CD1c-positive myeloid dendritic cell (primary cell): ENCODE data around the gene PPA1.
"Not testable (repeated sequence)": the region's sequence is repeated elsewhere in the genome, so short reads cannot be mapped to it uniquely, and the experiment has no call there.

ENCODE experiments used
- DNase-seq: peaks from one replicate; pipeline ENCODE4 v3.0.0-alpha.2; 2016; ENCODE audit errors: extremely low spot score

The PPA1 gene

DNA sequence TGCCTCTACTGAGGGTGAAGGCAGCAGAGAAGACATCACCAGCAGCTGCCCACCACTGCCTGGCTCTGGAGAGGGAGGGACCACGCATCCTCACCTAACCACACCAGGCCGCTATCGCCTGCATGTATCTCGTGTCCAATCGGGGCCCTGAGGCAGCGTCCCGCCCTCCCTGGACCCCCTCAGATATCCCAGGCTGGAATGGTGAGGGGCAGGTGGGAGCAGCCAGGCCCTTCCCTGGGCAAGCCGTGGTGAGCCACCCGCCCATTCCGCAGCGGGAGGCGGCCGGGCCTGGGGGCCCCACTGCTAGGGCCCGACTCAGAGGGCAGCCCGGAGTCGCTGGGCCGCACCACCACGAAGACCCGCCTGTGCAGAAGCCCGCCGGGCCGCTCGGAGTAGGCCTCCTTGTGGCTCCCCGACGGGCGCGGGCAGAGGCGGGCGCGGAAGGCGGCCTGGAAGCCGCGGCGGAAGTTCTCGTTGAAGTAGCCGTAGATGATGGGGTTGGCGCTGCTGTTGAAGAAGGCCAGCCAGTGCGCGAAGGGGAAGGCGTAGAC, 21.6 kb upstream of the PPA1 start:
- DNase-seq: peak; percentile 33

DNA sequence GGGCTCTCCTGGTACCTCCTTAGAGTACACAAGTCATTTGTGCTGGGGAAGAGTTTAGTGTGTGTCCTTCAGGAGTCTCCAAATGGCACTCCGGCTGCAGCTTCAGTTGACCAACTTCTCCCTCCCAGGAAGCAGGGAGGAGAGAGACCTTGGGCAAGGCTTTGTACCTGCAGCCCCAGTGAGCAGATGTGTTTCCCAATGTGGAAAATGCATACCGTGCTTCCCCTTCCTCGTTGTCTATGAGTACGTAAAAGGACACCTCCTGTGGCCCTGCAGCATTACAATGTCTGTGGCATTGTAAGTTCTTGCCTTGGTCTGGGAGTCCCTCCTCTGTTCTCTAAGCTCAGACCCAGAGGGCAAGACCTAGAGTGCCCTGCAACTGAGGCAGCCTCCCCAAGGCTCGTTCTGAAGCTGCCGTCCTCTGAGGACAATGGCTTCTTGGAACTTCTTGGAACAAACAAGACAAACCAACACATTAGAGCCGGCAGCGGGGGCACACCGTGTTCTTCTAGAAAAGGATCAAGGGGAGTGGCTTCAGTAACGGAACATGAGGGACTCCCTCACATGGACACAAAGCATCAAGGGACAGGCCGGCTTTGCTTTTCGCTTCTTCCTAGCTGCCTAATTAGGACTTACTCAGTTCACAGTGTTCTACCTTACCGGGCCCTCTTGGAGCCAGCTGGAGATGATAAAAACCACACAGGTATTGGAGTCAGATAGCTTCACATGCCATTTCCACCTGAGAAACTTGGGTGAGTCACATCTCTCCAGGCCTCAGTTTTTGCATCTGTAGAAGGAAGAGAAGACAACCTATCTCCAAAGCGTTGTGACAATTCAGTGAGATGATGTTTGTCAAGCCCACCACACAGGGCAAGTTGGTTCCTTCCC, 20.9 kb upstream of the PPA1 start:
- no peak for DNase-seq

DNA sequence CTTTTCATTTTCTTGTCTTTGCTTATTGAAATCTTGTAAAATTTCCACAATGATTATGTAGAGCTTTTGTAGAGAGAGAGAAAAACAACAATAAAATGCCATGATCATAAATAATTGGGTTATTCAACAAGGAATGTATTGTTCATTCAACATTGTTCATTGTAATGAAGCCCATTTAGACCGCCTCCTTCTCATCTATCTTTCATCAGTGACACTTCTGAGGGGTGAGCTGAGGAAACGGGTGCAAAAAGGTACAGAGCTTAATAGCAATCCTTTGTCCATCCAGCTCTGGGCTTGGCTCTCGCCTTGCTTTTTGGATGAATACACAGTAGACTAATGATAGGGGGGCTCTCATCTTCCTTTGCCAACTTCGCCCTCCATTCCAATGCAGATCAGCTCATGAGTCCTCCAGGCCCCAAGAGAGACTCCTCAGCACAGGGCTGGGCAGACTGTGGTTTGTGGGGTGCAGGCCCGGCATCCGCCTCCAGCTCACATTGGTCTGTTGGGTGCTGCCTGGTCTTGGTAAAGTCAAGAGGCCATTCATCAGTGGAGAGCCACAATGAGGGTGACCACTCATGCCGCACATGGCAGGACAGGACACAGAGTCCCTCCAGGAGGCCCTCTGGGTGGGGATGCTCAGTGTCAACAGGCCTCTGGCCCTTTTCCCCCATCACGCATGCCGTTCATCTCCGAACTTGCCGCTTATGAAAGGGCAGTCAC, 17.9 kb upstream of the PPA1 start:
- no peak for DNase-seq

DNA sequence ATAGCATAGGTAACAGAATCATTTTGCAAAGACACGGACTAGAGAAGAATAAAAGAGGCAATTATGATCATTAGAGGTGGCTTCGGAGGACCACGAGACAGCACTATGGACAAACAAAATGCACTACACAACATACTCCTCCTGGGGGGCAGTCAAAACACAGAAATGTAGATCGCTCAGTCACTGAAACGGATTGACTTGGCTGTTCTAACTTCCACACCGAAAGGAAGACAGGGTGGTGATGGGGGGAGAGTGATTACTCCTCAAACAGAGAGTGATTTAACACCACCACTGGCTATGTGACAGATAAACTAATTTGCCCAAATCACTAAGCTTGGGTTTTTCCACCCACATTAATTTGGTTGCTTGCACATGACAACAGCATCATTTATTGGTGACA, 14.1 kb upstream of the PPA1 start:
- no peak for DNase-seq

DNA sequence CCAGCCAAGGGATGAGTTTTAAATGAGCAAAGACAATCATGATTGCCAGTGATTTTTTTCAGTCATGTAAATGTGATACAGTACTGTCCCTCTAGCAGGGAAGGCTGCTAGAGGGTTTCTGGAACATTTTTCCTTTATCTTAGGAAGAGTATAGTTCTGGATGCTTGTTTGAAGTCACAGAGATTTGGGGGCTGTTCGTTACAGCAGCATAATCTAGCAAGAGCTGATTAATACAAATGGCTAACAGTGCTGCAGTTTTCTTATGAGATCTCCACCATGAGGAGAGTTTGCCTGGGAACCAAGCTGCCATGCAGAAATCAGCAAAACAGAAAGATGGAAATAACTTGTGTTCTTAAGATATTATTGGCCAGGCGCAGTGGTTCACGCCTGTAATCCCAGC, 7.9 kb upstream of the PPA1 start:
- DNase-seq: no peak

DNA sequence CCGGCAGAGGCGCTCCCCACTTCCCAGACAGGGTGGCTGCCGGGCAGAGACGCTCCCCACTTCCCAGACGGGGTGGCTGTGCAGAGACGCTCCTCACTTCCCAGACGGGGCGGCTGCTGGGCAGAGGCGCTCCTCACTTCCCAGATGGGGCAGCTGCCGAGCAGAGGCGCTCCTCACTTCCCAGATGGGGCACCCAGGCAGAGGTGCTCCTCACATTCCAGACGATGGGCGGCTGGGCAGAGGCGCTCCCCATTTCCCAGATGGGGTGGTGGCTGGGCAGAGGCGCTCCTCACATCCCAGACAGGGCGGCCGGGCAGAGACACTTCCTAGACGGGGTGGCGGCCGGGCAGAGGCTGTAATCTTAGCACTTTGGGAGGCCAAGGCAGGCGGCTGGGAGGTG, 6.8 kb upstream of the PPA1 start:
- not testable (repeated sequence) for DNase-seq

DNA sequence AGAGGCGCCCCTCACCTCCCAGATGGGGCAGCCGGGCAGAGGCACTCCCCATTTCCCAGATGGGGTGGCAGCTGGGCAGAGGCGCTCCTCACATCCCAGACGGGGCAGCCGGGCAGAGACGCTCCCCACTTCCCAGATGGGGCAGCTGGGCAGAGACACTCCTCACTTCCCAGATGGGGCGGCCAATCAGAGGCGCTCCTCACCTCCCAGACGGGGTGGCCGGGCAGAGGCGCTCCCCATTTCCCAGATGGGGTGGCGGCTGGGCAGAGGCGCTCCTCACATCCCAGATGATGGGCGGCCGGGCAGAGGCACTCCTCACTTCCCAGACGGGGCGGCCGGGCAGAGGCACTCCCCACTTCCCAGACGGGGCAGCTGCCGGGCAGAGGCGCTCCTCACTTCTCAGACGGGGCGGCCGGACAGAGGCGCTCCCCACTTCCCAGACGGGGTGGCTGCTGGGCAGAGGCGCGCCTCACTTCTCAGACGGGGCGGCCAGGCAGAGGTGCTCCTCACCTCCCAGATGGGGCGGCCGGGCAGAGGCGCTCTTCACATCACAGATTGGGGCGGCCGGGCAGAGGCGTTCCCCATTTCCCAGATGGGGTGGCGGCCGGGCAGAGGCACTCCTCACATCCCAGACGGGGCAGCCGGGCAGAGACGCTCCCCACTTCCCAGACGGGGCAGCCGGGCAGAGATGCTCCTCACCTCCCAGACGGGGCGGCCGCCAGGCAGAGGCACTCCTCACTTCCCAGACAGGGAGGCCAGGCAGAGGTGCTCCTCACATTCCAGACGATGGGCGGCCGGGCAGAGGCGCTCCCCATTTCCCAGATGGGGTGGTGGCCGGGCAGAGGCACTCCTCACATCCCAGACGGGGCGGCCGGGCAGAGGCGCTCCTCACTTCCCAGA, 6.1 kb upstream of the PPA1 start:
- not testable (repeated sequence) for DNase-seq

DNA sequence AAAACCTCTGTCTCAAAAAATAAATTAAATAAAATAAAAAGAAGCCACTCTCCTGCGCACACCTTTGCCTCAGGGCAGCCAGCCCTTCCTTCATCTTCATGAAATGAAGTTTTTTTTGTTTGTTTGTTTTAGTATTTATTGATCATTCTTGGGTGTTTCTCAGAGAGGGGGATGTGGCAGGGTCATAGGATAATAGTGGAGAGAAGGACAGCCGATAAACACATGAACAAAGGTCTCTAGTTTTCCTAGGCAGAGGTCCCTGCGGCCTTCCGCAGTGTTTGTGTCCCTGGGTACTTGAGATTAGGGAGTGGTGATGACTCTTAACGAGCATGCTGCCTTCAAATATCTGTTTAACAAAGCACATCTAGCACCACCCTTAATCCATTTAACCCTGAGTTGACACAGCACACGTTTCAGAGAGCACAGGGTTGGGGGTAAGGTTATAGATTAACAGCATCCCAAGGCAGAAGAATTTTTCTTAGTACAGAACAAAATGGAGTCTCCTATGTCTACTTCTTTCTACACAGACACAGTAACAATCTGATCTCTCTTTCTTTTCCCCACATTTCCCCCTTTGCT, 4.8 kb upstream of the PPA1 start:
- not testable (repeated sequence) for DNase-seq

DNA sequence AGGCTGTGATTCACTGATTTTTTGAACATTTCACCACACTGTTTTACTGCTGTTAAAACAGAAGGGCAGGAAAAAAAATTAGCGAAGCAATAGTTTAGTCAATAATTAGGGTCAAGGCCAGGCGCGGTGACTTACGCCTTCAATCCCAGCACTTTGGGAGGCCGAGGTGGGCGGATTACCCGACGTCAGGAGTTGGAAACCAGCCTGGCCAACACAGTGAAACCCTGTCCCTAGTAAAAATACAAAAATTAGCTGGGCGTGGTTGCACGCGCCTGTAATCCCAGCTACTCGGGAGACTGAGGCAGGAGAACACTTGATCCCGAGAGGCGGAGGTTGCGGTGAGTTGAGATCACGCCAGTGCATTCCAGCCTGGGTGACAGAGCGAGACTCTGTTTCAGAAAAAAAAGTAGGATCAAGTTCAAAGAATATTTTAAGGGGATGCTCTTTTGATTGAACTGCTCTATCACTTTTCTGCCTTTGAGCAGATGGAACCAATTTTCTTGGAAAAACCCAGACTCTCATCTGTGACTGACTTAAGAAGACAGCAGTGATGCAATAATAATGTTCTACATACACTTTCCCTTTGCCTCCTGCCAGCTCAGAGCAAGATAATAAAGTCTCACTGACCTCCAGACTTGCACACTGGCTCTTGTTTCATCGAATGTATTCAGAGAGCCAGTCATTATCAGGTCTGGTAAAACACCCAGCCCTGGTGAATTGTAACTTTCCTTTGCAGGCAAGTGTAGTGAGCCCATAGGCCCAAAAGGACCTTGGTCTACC, 1.6 kb upstream of the PPA1 start:
- no peak for DNase-seq

DNA sequence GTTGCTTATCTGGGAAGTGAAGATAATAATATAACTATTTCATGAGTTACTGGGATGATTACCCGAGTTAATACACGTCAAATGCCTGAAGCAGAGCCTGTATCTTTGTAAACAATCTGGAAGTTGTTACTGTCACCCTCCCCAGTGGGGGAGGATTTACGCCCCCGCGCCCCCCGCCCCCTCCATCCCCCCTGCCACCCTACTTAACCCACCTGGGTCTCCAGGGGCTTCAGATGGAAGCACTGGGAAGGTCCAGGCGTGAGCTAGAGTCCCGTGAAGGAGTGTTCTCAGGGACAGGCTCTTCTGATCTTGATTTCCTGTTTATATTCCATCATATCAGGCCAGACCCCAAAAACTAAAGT, 691 bp upstream of the PPA1 start:
- no peak for DNase-seq

DNA sequence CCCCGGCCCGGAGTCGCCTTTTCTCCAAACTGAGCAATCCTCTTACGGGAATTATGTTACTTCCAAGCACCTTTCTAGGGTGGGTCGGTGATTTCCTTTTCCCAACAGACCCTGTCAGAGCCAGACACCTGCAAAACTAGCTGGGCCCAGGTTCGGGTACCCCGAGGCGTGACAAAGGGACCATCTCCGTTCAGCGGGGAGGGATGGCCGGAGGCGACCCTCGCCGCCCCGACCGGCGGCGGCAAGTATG, 445 bp downstream of the PPA1 start:
- no peak for DNase-seq

DNA sequence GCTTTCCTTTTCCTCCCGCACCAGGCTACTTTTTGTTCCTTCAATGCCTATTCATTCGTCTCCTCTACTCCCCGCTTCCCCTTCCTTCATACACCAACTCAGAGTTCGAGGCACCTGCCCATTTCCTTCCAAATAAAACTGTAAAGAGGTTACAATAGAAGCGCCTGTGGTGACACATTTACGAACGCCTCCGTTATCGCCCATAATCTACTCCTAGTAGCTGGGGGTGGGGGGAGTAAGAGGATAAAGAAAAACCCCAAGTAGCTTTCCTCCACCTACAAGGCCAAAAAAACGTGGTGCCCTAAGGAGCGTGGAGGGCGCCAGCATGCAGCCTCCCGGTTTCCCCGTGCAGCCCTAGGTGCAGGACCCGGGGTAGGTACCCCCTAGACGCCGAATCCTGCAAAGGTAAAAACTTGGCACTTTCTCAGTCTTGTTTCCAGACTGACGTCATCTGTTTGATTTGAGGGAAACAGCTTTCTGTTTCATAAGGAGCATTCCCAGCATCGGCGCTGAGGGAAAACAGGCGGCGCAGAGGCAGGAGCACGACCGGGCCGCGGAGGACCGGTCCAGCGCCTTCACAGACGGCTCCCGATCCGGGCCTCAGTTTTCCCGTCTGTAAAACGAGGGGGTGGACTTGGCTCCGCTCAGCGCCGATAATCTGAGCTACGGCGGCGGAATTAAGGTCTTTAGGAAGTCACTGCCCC, 922 bp downstream of the PPA1 start:
- peak; percentile 49 for DNase-seq

DNA sequence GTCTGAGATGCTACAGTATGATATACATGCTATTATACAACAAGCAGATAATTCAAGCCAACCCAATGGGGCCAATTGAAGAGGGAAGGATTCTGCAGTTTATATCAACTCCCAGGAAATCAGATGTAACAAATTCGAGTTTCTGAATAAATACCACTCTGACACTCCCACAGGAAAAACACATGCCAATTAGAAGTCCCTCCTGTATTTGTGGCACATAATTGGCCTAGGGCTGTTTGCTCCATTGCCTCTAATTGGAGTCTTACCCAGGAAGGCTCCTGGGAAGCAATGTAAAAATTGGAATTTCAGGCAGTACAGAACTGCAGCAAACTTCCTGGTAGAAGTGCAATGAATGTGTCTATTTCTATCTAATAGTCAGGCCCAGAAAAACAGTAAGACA, 4.7 kb downstream of the PPA1 start:
- DNase-seq: no peak

DNA sequence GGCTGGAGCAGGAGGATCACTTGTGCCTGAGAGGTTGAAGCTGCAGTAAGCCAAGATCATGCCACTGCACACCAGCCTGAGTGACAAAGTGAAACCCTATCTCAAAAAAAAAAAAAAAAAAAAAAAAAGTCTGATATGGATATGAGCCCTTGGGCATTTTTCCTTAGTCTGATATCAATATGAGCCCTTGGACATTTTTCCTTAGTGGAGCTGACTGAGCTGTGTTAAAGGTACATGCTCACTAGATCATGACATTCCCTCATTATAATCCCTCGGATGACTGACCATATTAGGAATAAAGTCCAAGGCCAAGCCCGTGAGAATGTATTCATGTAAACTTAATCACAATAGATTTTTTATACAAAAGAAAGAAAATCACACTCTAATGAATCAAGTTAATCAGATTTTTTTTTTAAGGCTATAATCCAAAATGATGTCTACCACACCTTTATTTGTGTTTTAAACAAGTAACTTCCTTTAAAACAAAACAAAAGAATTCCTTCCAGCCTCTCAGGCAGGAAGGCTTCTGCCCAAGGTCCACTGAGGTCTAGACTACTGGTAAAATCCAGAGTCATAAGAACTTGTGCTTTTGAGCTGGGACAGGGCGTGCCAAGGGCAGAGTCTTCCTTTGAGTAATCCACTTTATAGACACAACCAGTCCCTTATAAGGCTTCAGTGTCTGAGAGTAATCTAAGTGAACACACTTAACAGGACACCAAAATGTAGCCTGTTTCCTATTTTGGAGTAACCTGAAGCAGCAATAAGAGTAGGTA, 5.5 kb downstream of the PPA1 start:
- DNase-seq: no peak

DNA sequence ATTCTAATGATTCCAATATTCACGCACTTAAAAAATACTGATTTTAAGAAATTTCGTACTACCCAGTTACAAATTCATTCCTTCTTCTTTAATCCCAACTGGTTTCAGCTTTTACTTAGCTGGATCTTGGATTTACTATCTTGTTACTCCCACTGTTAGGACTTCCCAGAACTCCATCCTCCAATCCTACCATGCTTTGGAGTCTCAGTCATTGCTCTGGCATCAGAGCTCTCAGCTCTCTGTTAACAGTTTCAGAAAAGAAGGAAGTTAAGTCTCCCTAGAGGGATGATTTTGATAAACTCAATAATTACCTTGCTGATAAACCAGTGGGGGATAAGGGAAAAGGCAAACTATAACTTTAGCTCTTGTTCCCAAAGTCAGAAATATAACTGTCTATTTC, 9.5 kb downstream of the PPA1 start:
- no peak for DNase-seq

DNA sequence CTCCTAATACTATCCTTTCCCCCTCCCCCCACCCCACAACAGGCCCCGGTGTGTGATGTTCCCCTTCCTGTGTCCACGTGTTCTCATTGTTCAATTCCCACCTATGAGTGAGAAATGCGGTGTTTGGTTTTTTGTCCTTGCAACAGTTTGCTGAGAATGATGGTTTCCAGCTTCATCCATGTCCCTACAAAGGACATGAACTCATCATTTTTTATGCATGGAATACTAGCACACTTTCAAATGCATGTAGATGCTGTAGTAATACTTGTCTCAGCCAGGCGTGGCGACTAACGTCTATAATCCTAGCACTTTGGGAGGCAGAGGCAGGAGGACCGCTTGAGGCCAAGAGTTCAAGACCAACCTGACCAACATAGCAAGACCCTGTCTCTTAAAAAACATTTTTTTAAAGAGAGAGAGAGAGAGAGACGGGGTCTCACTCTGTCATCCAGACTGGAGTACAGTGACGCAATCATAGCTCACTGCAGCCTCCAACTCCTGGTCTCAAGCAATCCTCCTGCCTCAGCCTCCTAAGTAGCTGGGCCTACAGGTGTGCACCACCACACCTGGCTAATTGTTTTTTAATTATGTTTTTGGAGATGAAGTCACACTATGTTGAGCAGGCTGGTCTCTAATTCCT, 10.3 kb downstream of the PPA1 start:
- DNase-seq: not testable (repeated sequence)

DNA sequence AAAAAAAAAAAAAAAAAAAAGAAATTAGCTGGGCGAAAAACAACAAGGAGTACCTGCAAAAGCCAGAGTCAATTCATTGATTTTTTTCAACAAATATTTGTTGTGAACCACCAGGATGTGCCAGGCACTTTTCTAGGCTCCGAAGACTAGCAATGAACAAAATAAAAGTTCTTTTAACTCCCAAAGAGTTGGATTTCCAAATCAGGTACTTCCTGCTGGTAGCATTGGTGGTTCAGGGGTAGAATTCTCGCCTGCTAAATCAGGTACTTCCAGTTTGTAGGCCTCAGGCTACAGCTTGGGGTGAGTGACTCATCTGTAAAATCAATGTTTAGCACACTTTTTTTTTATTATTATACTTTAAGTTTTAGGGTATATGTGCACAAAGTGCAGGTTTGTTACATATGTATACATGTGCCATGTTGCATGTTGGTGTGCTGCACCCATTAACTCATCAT, 10.9 kb downstream of the PPA1 start:
- no peak for DNase-seq

DNA sequence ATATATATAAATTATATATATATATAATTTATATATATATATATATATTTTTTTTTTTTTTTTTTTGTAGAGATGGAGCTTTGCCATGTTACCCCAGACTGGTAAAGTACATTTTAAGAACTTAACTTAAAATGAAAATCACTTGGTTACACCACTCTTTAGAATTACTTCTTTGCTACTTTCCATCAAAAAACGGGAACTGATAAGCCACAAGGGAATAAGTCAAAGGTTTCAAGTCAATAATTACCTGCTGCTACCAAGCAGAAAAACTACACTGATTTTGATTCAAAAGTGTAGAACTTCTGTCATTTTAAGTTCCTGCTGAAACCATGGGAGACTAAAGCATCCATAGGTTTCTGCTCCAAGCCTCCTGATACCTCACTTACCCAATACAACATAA, 12.2 kb downstream of the PPA1 start:
- peak; percentile 9 for DNase-seq

DNA sequence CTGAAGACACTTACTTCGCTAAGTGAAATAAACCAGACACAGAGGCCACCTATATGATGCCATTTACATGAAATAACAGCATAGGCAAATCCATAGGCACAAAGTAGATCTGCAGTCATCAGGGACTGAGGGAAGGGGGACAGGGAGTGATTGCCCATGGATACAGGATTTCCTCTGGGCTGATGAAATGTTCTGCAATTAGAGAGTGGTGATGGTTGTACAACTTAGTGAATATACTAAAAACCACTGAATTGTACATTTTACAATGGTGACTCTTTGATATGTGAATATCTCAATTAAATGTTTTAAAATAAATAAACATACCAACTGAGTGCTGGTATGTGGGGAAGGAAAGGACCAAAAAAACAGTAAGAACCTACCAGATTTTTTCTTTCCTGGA, 20.4 kb downstream of the PPA1 start:
- no peak for DNase-seq
